Stimulated activated CD4-positive, alpha-beta T cell treated with anti-CD3 and anti-CD28 coated beads, Interleukin-1b, Interleukin-23, amount 100 ng/mL, for 48 hours (primary cell): ENCODE data around the gene SLC1A1.

Source experiments
- DNase-seq: peaks from one replicate; pipeline ENCODE4 v3.0.0-alpha.2; 2020

SLC1A1 gene

GRCh38 chr9:4547016-4547415 lies 56.7 kb downstream of the SLC1A1 start:
- DNase-seq = no peak

GRCh38 chr9:4548811-4549725 lies 58.8 kb downstream of the SLC1A1 start:
- no peak for DNase-seq

GRCh38 chr9:4549751-4550295 lies 59.6 kb downstream of the SLC1A1 start:
- DNase-seq = no peak

- DNase-seq = no peak
Observed at GRCh38 chr9:4550777-4551484, 60.7 kb downstream of the SLC1A1 start.

GRCh38 chr9:4553951-4554381 lies 63.7 kb downstream of the SLC1A1 start:
- DNase-seq = no peak

- DNase-seq = no peak
Observed at GRCh38 chr9:4555236-4555635, 65.0 kb downstream of the SLC1A1 start.

GRCh38 chr9:4558371-4558998 lies 68.2 kb downstream of the SLC1A1 start:
- no peak for DNase-seq

- DNase-seq = no peak
Observed at GRCh38 chr9:4559261-4560182, 69.3 kb downstream of the SLC1A1 start.

GRCh38 chr9:4563105-4563504 lies 72.8 kb downstream of the SLC1A1 start:
- no peak for DNase-seq

GRCh38 chr9:4566806-4567205 lies 76.5 kb downstream of the SLC1A1 start:
- no peak for DNase-seq

GRCh38 chr9:4567601-4568000 lies 77.3 kb downstream of the SLC1A1 start:
- no peak for DNase-seq

- no peak for DNase-seq
Observed at GRCh38 chr9:4569101-4569500, 78.8 kb downstream of the SLC1A1 start.

- DNase-seq = peak; percentile 6
Observed at GRCh38 chr9:4572184-4572826, 82.0 kb downstream of the SLC1A1 start.

- DNase-seq = no peak
Observed at GRCh38 chr9:4573176-4573575, 82.9 kb downstream of the SLC1A1 start.

GRCh38 chr9:4573634-4574389 lies 83.5 kb downstream of the SLC1A1 start:
- DNase-seq = no peak

- DNase-seq = no peak
Observed at GRCh38 chr9:4574657-4575243, 84.5 kb downstream of the SLC1A1 start.

- no peak for DNase-seq
Observed at GRCh38 chr9:4575997-4576396, 85.7 kb downstream of the SLC1A1 start.

- DNase-seq = no peak
Observed at GRCh38 chr9:4576448-4576847, 86.2 kb downstream of the SLC1A1 start.

- no peak for DNase-seq
Observed at GRCh38 chr9:4579001-4579400, 88.7 kb downstream of the SLC1A1 start.

GRCh38 chr9:4581035-4581760 lies 90.9 kb downstream of the SLC1A1 start:
- DNase-seq = no peak
